IMR-90 (cell line): ENCODE data around the gene FRAS1. TPM values are rescaled to one million over a fixed set of nuclear protein-coding genes. Genes with fewer than 3 reads are reported as not detected.

Experiments
- ATAC-seq: fragments of 200-7000 bp; cut with Tn5 transposase; 2 replicates; pipeline ENCODE4 v1.9.1; 2020; ENCODE audit warnings: low read depth, mild to moderate bottlenecking, moderate library complexity
- BruUV-seq: library from RNA; stranded (reverse); fragments of 400-500 nt; replicated peaks from 2 replicates; lab custom pipeline; 2021; lab: Mats Ljungman, UMichigan
- CTCF ChIA-PET: fragments of 300-600 bp; formaldehyde crosslinking; extraction: SDS; loops from one replicate; lab custom pipeline; 2021; ENCODE audit warnings: antibody characterized with exemption; lab: Yijun Ruan, JAX
- POLR2A ChIA-PET: fragments of 300-600 bp; sonication (Branson Sonifier 250); formaldehyde crosslinking; loops from one replicate; lab custom pipeline; 2022; ENCODE audit warnings: antibody characterized with exemption; ENCODE audit not compliant: unreplicated experiment; lab: Charles Lee
- DNase-seq: peaks from one replicate; pipeline ENCODE4 v3.0.0; 2013
- H2AFZ ChIP-seq: replicated peaks from 2 replicates; pipeline ENCODE3; 2013; ENCODE audit warnings: low read length, mild to moderate bottlenecking; ENCODE audit not compliant: poor library complexity
- H2AK5ac ChIP-seq: 2 replicates; pipeline ENCODE4 v1.6.1; 2013; ENCODE audit warnings: low read depth, low read length, inconsistent platforms
- H2AK9ac ChIP-seq: replicated peaks from 2 replicates; pipeline ENCODE3; 2013; ENCODE audit warnings: mild to moderate bottlenecking, low read depth, low read length, moderate library complexity; ENCODE audit not compliant: poor library complexity
- H2BK120ac ChIP-seq: 2 replicates; pipeline ENCODE4 v1.6.1; 2013; ENCODE audit warnings: low read depth, low read length, inconsistent platforms
- H2BK15ac ChIP-seq: 3 replicates; pipeline ENCODE4 v1.6.1; 2013; ENCODE audit warnings: low read depth, low read length, inconsistent platforms
- H2BK20ac ChIP-seq: 2 replicates; pipeline ENCODE4 v1.6.1; 2013; ENCODE audit warnings: low read depth, mild to moderate bottlenecking, inconsistent platforms, low read length, moderate library complexity
- H2BK5ac ChIP-seq: 2 replicates; pipeline ENCODE4 v1.6.1; 2013; ENCODE audit warnings: mild to moderate bottlenecking, low read depth, low read length, inconsistent platforms; ENCODE audit not compliant: poor library complexity, severe bottlenecking
- H3K14ac ChIP-seq: replicated peaks from 2 replicates; pipeline ENCODE4 v1.6.1; 2013; ENCODE audit warnings: low read depth, low read length, inconsistent platforms
- H3K18ac ChIP-seq: 2 replicates; pipeline ENCODE4 v1.6.1; 2013; ENCODE audit warnings: low read depth, low read length, control low read depth
- H3K23ac ChIP-seq: 2 replicates; pipeline ENCODE4 v1.6.1; 2013; ENCODE audit warnings: low read depth, low read length, inconsistent platforms
- H3K27ac ChIP-seq: 2 replicates; pipeline ENCODE4 v1.5.1; 2013; ENCODE audit warnings: mild to moderate bottlenecking, control low read depth, low read length; ENCODE audit not compliant: insufficient read depth
- H3K27me3 ChIP-seq: 2 replicates; pipeline ENCODE4 v1.6.1; 2013; ENCODE audit warnings: low read length; ENCODE audit not compliant: control insufficient read depth, insufficient read depth
- H3K36me3 ChIP-seq: 2 replicates; pipeline ENCODE4 v1.6.1; 2013; ENCODE audit warnings: low read length, mixed read lengths; ENCODE audit not compliant: control insufficient read depth, insufficient read depth
- H3K4ac ChIP-seq: 2 replicates; pipeline ENCODE4 v1.6.1; 2013; ENCODE audit warnings: low read depth, low read length, inconsistent platforms
- H3K4me1 ChIP-seq: 2 replicates; pipeline ENCODE4 v1.6.1; 2013; ENCODE audit warnings: low read length, mixed read lengths; ENCODE audit not compliant: control insufficient read depth, insufficient read depth
- H3K4me2 ChIP-seq: 2 replicates; pipeline ENCODE4 v1.6.1; 2013; ENCODE audit warnings: low read depth, mild to moderate bottlenecking, control low read depth, low read length, moderate library complexity
- H3K4me3 ChIP-seq: 2 replicates; pipeline ENCODE4 v1.5.1; 2013; ENCODE audit warnings: low read depth, mild to moderate bottlenecking, control low read depth, low read length, moderate library complexity; ENCODE audit not compliant: insufficient read depth
- H3K56ac ChIP-seq: 2 replicates; pipeline ENCODE4 v1.6.1; 2013; ENCODE audit warnings: low read length, inconsistent platforms; ENCODE audit not compliant: insufficient read depth; ENCODE audit errors: extremely low read depth
- H3K79me1 ChIP-seq, 2 experiments: 2 replicates each; pipeline ENCODE4 v1.6.1; 2013; ENCODE audit warnings: low read length in 2 of 2, inconsistent platforms in 1 of 2, low read depth in 1 of 2
- H3K9ac ChIP-seq: 2 replicates; pipeline ENCODE4 v1.6.1; 2013; ENCODE audit warnings: low read depth, low read length, control low read depth
- H3K9me1 ChIP-seq: 2 replicates; pipeline ENCODE4 v1.6.1; 2013; ENCODE audit warnings: low read length, inconsistent platforms; ENCODE audit not compliant: insufficient read depth
- H3K9me3 ChIP-seq: 2 replicates; pipeline ENCODE4 v1.6.1; 2013; ENCODE audit warnings: low read length; ENCODE audit not compliant: control insufficient read depth, insufficient read depth
- H4K20me1 ChIP-seq: 2 replicates; pipeline ENCODE4 v1.6.1; 2013; ENCODE audit warnings: low read length, inconsistent platforms; ENCODE audit not compliant: insufficient read depth
- H4K5ac ChIP-seq: 2 replicates; pipeline ENCODE4 v1.6.1; 2013; ENCODE audit warnings: mild to moderate bottlenecking, low read depth, low read length, control low read depth
- H4K8ac ChIP-seq, 2 experiments: 2 replicates each; pipeline ENCODE4 v1.6.1; 2013; ENCODE audit warnings: low read depth in 2 of 2, low read length in 2 of 2, control low read depth in 1 of 2, inconsistent platforms in 1 of 2
- H4K91ac ChIP-seq: 2 replicates; pipeline ENCODE4 v1.6.1; 2013; ENCODE audit warnings: low read depth, low read length, inconsistent platforms; ENCODE audit not compliant: insufficient read depth
- BHLHE40 ChIP-seq: fragments of 150-350 bp; IDR thresholded peaks from 2 replicates; pipeline ENCODE4 v1.6.1; 2016; ENCODE audit warnings: mild to moderate bottlenecking, low read depth, low read length
- CEBPB ChIP-seq: IDR thresholded peaks from 2 replicates; pipeline ENCODE4 v1.6.1; 2012; ENCODE audit warnings: low read depth, low read length, improper control_type of control experiment
- CHD1 ChIP-seq: IDR thresholded peaks from 2 replicates; pipeline ENCODE4 v1.6.1; 2012; ENCODE audit warnings: low read depth, low read length, improper control_type of control experiment
- CTCF ChIP-seq: conservative IDR thresholded peaks from 2 replicates; pipeline ENCODE4 v1.5.1; 2012; ENCODE audit warnings: mild to moderate bottlenecking, low read depth, low read length, improper control_type of control experiment
- ELK1 ChIP-seq: fragments of 150-350 bp; IDR thresholded peaks from 2 replicates; pipeline ENCODE4 v1.6.1; 2016; ENCODE audit warnings: low read depth, mild to moderate bottlenecking, low read length, moderate library complexity, borderline replicate concordance
- FOS ChIP-seq: fragments of 150-350 bp; IDR thresholded peaks from 2 replicates; pipeline ENCODE4 v1.6.1; 2016; ENCODE audit warnings: low read depth, low read length
- MAFK ChIP-seq: IDR thresholded peaks from 2 replicates; pipeline ENCODE4 v1.6.1; 2012; ENCODE audit warnings: low read depth, low read length, improper control_type of control experiment
- MAZ ChIP-seq: IDR thresholded peaks from 2 replicates; pipeline ENCODE4 v1.6.1; 2012; ENCODE audit warnings: low read depth, mild to moderate bottlenecking, low read length, improper control_type of control experiment, moderate library complexity, borderline replicate concordance
- MXI1 ChIP-seq: IDR thresholded peaks from 2 replicates; pipeline ENCODE4 v1.6.1; 2012; ENCODE audit warnings: low read depth, mild to moderate bottlenecking, low read length, moderate library complexity, borderline replicate concordance
- NFE2L2 ChIP-seq: fragments of 150-350 bp; IDR thresholded peaks from 2 replicates; pipeline ENCODE4 v1.6.1; 2016; ENCODE audit warnings: low read depth, mild to moderate bottlenecking, low read length
- POLR2A ChIP-seq: IDR thresholded peaks from 2 replicates; pipeline ENCODE4 v1.6.1; 2012; ENCODE audit warnings: mild to moderate bottlenecking, low read depth, low read length
- RFX5 ChIP-seq: IDR thresholded peaks from 2 replicates; pipeline ENCODE4 v1.8.0; 2012; ENCODE audit warnings: low read depth, mild to moderate bottlenecking, low read length, moderate library complexity
- SMC3 ChIP-seq: fragments of 150-350 bp; IDR thresholded peaks from 2 replicates; pipeline ENCODE4 v1.6.1; 2016; ENCODE audit warnings: low read depth, mild to moderate bottlenecking, antibody characterized with exemption, low read length, moderate library complexity
- USF2 ChIP-seq: fragments of 150-350 bp; IDR thresholded peaks from 2 replicates; pipeline ENCODE4 v1.6.1; 2017; ENCODE audit warnings: mild to moderate bottlenecking, antibody characterized with exemption, low read length, low read depth
- WGBS, 2 experiments: methylation state at CpG; one replicate each; pipeline versions ENCODE4 v1.1.5 to v1.1.7; 2013; ENCODE audit warnings: missing lambda C conversion rate in 2 of 2; ENCODE audit not compliant: insufficient read length in 1 of 2; ENCODE audit errors: extremely low coverage in 2 of 2; 5-methylcytosine and 5-hydroxymethylcytosine counted together
- dilution Hi-C: fragments of 300-500 bp; cut with HindIII; formaldehyde crosslinking; loops from one replicate; pipeline ENCODE4 v1.14.3; 2018; ENCODE audit warnings: low sequenced_read_pairs; ENCODE audit not compliant: unreplicated experiment
- in situ Hi-C: fragments of 300-500 bp; cut with MboI; formaldehyde crosslinking; loops from 3 replicates; pipeline ENCODE4 v1.14.3; 2019; ENCODE audit warnings: low sequenced_read_pairs, inconsistent platforms, mixed read lengths
- intact Hi-C: fragments of 100-400 bp; cut with micrococcal nuclease; formaldehyde crosslinking; loops from 2 replicates; pipeline ENCODE4 v1.10.0; 2022
- polyA plus RNA-seq, 3 experiments: library from polyadenylated mRNA; depleted of rRNA; stranded (reverse); fragments of >200 nt; gene quantifications; 2 replicates each; pipeline ENCODE4 v1.2.3, GENCODE V29; 2012; ENCODE audit warnings: low replicate concordance in 1 of 3
- total RNA-seq: library from RNA; depleted of rRNA; stranded (reverse); fragments of >200 nt; gene quantifications from 2 replicates; pipeline ENCODE4 v1.2.3, GENCODE V29; 2012

The FRAS1 gene
- total and polyA plus RNA-seq, 2 of the 4 experiments (the other 2 are of a cell fraction) = under 0.01 to 0.03 TPM

GRCh38 chr4:78410676-78411075 is 353.6 kb downstream of the FRAS1 start:
- DNase-seq = no peak
- Histone ChIP-seq H2BK120ac (no peak overlapping the region), H3K56ac (no peak overlapping the region), H3K4me2 (no peak overlapping the region), H4K5ac (no peak overlapping the region), H3K9me1 (no peaks in the 10 kb centered on the region), H3K23ac (no peak overlapping the region), H2AK5ac (no peak overlapping the region), H4K8ac (no peak overlapping the region), H3K18ac (no peak overlapping the region), H3K4ac (no peak overlapping the region), H3K4me1 (no peaks in the 10 kb centered on the region), H3K4me3 (no peak overlapping the region), H2BK15ac (no peak overlapping the region), H4K20me1 (no peaks in the 10 kb centered on the region), H4K91ac (no peak overlapping the region), H3K9me3 (no peaks in the 10 kb centered on the region), H3K79me1 (no peaks in the 10 kb centered on the region), H2BK5ac (no peak overlapping the region), H3K27ac (no peak overlapping the region), H3K36me3 (no peaks in the 10 kb centered on the region), H2AK9ac (no peak overlapping the region), H3K9ac (no peak overlapping the region), H3K14ac (no peak overlapping the region), H2BK20ac (no peak overlapping the region), H2AFZ (no peak overlapping the region), H3K27me3 (no peaks in the 10 kb centered on the region)
- intact Hi-C loops (no loop called here), in situ Hi-C loops (no loop called here), dilution Hi-C loops (no loop called here)
- BruUV-seq = no TSS peak
- ChIA-PET CTCF (no interaction called here), POLR2A (no interaction called here)
- no peak for ATAC-seq
- TF ChIP-seq MXI1 (no peak), ELK1 (no peak), CHD1 (no peak), USF2 (no peak), MAZ (no peak), BHLHE40 (no peak), FOS (no peak), NFE2L2 (no peak), RFX5 (no peak), MAFK (no peak), SMC3 (no peak), POLR2A (no peak), CEBPB (no peak), CTCF (no peak)
- no CpG with 5 or more reads among the region's 1 CpG for WGBS, 2 experiments
